GM19043 (cell line): Measurements from ENCODE around the gene NCL.
"Not testable (repeated sequence)": the region's sequence is repeated elsewhere in the genome, so short reads cannot be mapped to it uniquely, and the experiment has no call there.

Experiments
- ATAC-seq: cut with Tn5 transposase; IDR thresholded peaks from one replicate; pipeline ENCODE4 v1.9.1; 2021; ENCODE audit warnings: low read depth; ENCODE audit not compliant: unreplicated experiment

NCL gene

DNA sequence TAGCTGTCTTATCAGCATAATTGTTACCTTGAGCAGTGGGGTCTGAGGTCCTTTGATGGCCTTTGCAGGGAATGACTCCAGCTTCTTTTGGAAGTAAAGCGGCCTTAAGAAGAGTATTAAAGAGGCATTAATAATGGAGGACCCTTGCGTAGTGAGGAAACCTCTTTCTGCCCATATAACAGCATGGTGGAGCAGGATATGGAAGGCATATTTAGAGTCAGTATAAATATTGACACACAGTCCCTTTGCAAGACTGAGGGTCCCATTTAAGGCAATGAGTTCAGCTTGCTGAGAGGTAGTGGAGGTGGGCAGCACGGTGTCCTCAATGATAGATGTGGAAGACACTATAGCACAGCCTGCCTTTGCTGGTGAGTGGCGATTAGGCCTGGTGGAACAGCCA is 32.7 kb downstream of the NCL start:
- no peak for ATAC-seq

- ATAC-seq: not testable (repeated sequence)
These were observed 33.8 kb downstream of the NCL start for GRCh38 chr2:231430437-231430836.

- ATAC-seq: no peak
These were observed 34.4 kb downstream of the NCL start for GRCh38 chr2:231429901-231430300.

- ATAC-seq: no peak
These were observed 35.1 kb downstream of the NCL start for GRCh38 chr2:231429152-231429551.

DNA sequence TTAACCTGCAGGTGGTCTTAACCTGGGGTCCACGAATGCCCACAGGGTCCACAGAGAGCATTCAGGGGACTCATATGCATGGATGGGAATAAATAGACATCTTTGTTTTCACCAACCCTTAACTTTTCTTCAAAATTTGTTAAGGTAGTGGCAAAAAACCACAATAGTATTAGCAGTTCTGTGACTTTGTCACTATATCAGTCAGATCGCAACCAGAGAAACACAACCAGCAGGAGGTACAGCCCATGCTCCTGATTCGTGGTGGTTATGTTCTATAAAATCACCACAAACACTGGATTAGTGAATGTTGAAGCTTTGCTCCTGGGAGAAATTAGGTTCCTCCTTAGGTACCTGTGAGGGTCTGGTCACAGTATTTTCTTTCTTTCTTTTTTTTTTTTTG is 37.2 kb downstream of the NCL start:
- ATAC-seq: no peak

DNA sequence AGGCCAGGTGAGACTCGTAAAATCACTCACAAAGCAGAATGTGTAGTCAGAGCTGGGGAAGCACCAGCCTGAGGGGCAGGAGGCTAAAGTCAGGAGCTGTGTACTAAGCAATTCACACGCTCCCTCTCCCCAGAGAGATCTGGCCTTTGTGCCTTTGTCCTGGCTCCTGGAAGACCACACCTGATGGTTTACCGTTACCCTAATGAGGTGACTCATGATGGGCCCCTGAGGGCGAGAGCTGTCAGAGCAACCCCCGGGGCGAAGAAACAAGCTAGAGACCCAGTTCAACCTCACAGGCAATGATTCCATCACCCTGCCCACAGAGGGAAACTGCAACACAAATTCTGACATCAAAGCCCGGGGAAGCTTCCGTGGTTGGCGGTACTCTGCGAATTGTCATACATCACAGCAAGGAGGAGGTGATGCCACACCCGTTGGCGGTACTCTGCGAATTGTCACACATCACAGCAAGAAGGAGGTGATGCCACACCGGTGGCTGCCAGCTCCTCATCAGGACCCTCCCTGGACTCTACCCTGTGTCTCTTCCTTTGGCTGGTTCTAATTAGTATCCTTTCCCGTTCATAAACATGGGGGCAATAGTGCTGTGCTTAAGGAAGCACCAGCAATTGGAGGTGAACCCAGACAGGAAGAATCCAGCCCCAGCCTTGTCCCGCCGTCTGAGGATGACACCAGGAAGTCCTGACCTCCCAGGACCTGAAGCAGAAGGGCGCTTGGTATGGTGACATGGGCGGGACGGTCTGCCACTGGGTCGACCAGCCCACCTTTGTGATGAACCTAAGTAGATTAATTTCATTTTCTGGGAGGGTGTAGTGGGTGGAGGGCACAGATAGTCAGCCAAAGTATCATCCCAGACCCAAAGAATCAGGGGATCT is 38.2 kb downstream of the NCL start:
- no peak for ATAC-seq

DNA sequence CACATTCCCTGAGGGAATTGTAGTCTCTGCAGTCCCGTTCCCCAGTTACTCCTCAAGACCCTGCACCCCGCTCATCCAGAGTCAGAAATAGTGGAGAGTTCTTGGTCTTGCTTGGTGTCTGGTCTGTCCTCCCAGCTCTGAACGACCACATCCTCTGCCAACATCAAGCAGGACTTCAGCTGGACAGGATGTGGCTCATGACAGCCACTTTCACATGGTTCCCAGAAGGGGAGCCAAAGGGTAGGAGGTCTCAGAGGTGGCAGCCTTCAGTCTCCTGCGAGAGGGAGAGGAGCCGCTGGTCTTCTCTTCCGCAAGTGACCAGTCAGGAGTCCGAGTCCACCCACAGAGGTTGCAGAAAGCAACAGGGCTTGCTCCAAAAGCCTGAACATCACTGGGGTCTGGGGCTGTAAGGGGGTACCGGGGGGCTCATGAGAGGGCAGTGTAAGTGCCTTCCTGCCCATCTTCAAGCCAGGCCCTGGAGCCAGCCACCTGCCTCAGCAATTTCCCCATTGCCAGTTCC is 38.9 kb downstream of the NCL start:
- ATAC-seq: no peak

DNA sequence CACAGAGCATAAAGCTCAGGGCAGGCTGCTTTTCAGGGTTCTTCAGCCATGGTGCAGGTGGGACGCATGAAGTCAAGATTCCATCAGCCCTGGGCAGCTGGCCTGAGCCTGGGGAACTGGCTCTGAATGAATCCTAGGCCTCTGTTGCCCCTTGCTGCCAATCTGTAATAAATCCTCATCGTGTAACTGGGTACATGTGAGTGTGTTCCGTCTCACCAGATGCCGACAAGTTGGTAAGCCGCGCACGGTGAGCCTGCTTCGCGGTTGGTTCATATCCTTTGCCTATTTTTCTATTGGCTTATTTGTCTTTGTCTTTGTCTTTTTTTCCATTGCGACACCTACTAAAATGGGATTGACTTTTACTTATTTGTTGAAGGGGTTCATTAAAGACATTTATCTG is 41.1 kb downstream of the NCL start:
- no peak for ATAC-seq

- ATAC-seq: no peak
These were observed 42.2 kb downstream of the NCL start for GRCh38 chr2:231422056-231422455.

DNA sequence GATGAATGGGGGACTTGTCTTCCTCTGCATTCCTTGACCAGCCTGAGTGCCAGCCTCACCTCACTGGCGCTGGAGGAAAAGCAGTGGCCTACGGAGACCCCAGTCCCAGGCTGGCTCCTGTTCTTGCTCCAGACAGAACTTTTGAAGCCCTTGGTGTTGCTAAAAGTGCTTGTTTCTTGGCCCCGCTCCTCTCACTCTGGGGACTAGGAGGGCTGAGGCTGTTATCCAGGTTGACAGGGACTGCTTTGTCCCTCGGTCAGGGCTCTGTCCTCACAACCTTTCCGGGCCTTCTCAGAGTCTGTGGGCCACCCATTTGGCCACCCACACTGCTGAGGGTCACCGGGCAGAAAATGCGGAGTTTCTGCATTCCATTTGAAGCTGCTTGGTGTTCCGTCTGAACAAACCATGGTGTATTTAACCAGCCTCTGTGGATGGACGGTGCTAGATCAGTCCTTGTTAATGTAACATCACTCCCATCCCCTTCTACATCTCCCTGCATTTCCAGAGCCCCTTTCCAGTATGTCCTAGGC is 43.2 kb downstream of the NCL start:
- ATAC-seq: no peak

GRCh38 chr2:231418820-231419640 is 45.3 kb downstream of the NCL start:
- no peak for ATAC-seq

GRCh38 chr2:231415029-231415428 is 49.3 kb downstream of the NCL start:
- no peak for ATAC-seq

DNA sequence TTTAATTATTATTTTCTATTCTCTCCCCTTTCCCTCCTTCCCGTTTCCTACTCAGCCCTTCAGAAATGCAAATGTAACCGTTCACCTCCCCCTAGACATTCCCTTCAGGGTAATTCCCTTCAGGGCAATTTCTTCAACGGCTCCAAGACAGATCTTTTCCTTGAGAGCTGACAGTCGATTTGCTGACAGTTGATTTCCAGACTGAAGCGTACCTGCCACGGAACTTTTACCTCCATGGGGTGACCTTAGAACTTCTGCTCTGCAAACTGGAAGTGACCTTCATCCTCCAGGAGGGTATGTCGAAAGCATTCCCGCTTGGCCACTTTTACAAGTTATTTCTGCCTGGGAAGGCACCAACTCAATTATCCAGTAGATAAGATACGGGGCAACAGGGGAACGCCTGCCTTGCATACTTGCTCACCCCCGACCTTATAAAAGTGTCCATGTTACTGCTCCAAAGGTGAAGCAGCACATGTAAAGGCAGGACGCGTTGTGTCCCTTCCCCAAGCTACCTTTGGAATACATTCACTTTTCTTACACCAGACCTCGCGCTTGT is 50.3 kb downstream of the NCL start:
- ATAC-seq: no peak

DNA sequence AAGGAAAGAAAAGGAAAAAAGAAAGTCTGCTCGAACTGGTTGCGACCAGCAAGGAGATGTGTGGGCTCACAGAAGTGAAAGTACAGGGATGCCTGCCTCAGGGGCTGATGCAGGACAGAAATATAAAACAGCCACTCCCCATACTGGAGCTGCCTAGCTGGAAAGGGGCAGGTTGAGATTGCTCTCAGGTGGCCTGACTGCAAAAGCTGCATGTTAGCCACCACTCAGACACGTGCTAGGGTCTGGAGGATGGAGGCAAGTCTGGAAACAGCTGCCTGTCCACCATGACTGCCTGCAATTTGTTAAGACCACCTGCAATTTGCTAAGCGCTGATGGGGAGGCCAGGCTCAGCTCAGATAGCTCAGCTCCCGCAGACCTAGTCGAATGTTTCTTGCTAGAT is 50.8 kb downstream of the NCL start:
- ATAC-seq: no peak

DNA sequence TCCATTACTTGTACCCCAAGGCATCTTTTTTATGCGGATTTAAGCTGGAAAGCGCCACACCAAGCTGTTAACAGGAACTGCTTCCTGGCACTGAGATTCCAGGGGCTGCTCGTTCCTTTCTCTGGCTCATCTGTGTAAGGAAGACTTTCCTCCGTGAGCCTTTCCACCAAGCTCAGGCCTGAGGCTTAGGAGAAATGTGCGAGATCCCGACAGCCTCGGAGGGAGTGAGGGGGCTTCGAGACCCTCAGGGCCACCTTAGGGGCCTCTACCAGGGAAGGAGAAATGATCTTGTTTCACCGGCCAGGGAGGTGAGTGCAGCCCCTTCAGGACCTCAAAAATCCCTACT is 51.7 kb downstream of the NCL start:
- no peak for ATAC-seq

DNA sequence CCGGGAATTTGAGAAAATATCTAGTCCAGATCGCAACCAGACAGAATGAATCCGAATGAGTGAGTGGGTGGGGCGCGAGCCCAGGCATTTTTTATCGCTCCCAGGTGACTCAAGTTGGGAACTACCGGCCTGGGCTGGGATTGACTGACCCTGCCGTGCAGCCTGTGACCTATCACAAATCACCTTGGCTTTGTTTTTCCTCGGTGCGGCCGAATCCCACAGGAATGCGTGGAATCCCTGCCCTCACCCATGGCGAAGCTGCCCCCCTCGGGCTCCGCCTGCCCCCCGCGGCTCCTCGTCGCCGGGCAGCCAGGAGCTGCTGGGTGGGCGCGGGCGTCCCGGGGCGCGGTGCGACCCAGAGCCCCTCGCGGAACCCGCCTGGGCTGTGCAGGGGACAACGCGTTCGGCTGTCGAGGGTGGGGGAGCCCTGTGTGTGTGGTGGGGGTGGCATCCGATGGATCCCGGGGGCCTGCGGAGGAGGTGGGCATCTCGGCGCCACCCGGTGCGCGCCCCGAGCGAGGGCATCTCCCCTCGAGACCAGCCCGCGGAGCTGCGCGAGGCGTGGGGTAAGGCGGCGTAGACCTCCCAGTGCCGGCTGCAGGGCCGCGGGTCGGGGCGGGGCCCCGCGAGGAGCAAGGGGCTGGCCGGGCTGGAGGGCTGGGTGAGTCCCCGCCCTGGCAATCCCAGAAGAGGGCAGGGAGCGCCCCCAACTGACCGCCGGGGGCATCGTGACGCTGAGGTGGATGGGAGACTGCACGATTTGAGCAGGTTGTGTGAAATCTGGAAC is 52.3 kb downstream of the NCL start:
- ATAC-seq: peak; percentile 98

GRCh38 chr2:231411237-231411636 is 53.0 kb downstream of the NCL start:
- ATAC-seq: no peak

DNA sequence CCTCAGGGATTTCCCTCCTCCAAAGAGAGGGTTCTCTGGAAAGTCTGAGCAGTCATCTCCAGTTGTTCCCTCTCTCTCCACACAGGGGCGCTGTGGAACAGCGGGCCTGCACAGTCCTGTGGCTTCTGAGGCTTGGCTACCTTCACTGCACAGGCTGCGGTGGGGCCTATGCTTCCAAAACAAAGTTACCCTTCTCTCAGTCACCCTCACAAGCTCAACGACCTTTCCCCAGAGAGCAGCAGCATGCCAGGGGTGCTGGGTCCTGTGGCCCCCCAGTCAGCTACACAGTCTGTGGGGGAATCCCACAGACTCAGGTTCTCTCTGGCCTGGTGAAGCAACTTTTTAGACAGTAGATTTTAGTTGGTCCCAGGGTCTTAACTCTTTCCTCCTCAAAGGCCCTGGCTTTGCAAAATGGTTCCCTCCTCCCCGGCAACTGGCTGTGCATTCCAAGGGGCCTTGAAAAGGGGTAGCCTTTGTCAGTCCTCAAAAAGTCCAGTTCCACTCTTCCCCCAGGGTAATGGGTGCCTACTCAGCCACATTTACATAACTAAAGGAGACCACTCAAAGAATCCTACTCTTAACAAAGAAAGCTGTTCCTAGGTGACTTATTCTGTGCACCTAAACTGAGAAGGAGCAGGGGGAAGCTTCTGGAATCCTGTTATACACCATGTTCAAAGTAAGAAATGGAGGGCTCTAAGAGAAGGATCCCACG is 53.8 kb downstream of the NCL start:
- ATAC-seq: no peak

DNA sequence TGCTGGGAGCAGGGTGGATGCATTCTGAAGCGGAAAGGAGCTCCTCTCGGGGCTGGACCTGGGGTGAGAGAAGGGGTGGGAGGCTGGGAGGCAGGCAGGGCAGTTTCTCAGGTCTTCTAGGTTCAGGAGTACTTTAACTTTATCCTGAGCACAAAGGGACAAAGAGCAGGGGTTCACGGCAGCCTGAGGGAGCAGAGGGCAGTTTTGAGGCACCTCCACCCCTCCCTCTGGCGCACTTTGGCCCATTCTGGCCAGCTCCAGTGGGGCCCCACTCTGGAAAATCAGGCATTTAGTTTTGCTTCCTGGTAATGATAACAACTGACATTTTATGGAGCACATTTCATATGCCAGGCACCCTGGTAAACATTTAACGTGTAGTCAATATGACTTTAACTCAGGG is 54.5 kb downstream of the NCL start:
- ATAC-seq: no peak

DNA sequence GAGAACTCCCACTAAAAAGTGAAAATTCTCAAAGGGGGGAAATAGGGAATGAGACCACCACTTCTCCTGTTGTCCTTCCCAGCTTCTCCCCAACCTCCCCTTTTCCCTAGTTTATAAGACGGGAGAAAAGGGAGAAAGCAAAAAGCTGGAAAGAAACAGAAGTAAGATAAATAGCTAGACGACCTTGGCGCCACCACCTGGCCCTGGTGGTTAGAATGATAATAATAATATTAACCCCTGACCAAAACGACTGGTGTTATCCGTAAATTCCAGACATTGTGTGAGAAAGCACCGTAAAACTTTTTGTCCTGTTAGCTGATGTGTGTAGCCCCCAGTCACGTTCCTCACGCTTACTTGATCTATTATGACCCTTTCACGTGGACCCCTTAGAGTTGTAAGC is 56.0 kb downstream of the NCL start:
- not testable (repeated sequence) for ATAC-seq
